Activated T-cell treated with anti-CD3 and anti-CD28 coated beads, Interleukin-2, amount 50 U/mL, for 1 hour (primary cell): Measurements from ENCODE around the gene CENPP.

Experiments
- DNase-seq: peaks from one replicate; pipeline ENCODE4 v3.0.0-alpha.2; 2020

Gene CENPP

DNA sequence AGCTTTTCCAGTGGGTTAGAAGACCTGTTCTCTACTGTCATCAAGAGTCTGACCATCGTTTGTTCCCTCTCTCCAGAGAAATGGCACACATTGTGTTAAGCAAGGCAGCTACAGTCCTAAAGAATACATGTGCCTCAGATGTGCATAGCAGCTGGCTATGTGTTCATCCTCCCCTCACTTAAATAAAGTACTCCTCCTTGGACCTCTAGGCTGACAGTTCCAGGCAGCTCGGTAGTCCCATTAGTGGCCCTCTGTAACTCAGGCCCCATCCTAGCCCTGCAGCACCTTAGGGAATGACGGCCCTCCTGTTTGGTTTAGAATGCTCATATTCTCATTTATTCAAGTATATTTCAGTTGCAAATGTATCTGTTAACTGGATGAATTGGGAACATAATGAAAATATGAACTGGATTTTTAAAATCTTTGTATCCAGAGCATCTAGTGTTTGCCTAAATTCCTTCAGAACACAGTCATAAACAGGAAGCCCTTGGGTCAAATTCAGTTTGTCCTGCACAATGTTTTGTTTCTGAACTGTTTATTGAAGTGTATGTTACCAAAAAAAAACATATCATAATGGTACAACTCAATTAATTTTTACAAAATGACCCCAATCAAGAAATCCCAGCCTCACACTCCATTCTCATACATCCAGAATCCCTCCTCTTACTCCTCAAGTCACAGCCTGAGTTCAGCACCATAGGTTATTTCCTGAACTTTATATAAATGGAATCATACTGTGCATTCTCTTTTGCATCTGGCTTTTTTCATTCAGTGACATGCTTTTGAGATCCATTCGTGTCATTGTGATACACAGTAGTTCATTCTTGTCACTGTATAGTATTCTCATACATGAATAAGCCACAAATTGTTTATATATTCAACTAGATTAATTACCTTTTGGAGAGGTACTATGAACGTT, 158.1 kb downstream of the CENPP start:
- DNase-seq, result no peak

- DNase-seq, result no peak
These were observed 158.8 kb downstream of the CENPP start for GRCh38 chr9:92484563-92484962.

- no peak for DNase-seq
These were observed 160.6 kb downstream of the CENPP start for GRCh38 chr9:92486371-92486770.

DNA sequence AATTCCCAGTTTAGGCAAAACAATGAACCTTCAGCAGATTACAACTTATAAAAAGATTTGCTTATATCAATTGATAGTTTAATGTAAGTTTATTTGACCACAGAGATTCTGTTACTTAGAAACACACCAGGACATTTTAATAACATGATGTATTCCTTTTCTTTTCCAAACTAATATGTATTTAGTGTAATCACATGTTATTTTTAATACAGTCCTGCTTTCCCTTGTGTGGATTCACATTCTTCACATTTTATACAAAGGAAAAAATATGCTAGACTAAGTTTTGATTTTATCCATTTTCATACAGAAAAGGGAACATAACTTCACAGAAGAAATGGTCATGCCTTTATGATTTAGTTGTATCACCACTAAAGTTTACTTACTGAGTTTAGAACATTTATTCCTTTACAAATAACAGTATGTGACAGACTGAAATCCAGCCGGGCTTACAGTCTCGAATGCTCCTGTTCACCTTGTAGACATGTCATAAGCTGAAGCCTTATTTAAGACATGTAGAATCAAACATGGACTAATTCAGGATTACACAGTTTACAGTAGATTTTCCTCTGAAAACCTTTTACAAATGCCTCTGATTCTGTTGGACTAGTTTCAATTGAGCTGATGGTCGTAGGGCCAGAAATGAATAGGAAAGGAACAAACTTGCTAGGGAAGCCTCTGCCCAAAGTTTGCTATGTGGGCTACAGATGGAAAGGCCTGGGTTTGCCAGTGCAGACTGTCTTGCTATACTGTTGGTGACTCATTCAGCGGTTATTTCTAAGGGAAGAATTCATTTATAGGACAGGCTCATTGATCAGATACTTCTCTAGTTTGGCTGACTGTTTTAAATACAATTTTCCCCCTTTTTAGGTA, 163.2 kb downstream of the CENPP start:
- DNase-seq, result no peak

- no peak for DNase-seq
These were observed 167.1 kb downstream of the CENPP start for GRCh38 chr9:92492781-92493401.

DNA sequence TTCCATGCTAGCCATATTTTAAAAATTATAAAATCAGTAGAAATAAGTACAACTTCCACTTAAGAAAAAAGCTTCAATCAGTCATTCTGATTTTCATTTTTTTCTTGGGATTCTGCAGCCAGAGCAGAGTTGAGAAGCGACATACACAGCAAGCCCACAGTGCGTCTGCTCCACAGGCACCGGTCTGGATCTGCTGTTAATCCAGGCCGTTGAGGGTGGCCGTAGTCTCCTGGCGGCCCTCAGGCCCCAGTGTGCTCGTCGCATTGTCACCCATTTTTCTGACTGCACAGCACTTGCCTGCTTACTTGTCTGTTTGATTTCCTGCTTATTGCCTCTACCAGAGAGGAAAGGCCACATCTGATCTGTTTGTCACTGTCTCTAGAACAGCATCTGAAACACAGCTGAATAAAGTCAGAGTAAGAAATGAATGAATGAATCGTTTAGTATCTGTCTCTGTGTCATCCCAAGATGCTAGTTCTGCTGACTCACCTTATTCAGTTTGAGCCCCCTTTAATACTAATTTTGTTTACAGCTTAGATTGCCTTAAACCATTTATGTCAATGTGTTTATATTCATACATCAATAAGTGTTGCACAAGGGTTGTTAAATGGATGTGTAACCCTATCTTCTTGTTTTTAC, 168.1 kb downstream of the CENPP start:
- DNase-seq, result no peak

GRCh38 chr9:92494856-92495255, 169.1 kb downstream of the CENPP start:
- no peak for DNase-seq

DNA sequence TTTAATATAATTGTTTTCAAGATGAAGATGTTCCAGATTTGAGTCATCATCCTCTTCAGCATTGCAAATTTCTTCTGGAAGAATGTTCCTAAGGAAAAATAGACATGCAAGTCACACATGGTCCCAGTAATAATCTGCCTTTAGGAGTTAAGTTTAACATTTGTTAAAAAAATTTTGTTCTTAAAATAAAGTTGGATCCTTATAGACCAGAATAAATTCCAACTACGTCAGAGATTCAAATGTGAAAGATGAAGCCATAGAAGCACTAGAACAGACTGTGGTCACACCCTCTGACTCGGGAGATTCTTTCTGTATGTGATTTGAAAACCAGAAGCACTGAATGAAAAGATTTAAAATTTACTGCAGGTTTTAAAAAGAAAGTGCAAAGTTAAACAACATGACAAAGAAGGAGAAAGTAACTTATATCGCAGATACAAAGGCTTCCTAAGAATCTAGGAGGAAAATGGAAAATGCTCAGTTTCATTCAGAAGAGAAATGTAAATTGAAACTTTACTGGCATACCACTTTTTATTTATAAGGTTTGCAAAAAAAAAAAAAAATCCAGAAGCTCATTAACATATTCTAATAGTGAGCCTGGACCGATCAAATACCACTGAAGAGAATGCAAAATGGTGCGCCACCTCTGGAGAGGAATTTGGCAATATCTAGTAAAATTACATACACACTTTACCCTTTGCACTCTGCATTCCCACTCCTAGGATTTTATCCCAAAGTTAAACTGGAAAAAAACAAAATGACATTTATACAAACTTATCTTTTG, 170.8 kb downstream of the CENPP start:
- DNase-seq, result no peak

GRCh38 chr9:92499701-92500100, 173.9 kb downstream of the CENPP start:
- DNase-seq, result no peak

DNA sequence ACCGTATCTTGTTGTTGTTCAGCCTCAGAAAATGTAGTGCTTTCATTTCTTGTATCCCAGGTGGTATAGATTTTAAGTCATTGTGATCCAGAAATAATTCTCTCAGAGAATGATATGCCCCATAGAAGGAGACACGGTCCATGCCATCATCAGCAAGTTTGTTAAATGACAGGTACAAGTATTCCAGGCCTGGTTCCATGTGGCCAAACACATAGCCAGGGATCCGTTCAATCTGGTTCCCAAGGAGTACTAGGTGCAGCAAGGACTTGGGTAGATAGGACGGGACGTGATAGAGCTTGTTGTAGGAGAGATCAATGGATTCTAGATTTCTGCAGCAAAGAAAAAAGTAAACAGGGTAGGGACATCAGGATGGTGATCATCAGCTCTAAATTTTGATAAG, 175.0 kb downstream of the CENPP start:
- DNase-seq, result no peak

GRCh38 chr9:92501671-92502393, 176.1 kb downstream of the CENPP start:
- no peak for DNase-seq

DNA sequence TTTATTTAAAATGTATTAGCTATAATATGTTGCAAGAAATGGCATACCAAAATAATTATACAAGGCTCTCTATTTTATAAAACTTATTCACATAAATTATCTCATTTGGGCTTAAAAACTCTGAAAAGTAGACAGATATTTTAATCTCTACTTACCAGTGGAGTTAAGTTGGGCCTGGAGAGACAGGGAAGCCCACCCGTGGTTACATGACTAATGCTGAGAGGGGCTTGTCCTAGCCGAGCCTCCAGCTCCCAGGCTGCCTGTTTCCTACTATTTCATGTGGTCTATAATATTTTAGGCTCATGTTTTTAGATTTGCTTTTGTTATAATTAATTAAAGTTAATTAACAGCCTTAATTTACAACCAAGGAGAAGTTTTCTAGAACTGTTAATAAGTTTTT, 177.4 kb downstream of the CENPP start:
- DNase-seq, result no peak

DNA sequence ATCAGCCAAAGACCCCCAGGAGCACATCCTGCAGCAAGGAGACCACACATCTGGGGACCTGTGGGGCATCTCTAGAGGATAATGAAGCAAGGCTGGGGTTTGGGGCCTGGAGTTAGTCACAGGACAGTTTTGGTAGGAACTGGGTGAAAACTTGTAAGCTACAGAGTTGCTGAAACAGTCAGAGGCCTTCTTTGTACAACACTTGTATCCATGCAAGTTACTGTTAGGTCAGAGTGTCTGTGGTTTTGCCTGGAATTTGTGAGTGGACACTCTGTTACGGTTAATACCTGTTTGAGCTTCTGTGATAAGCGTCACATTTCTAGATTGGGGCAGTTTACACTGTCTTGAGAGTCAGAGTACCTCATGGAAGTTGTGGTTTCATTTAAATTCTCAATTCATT, 179.1 kb downstream of the CENPP start:
- DNase-seq, result no peak

- DNase-seq, result no peak
These were observed 180.6 kb downstream of the CENPP start for GRCh38 chr9:92506184-92506857.

GRCh38 chr9:92507005-92507404, 181.3 kb downstream of the CENPP start:
- DNase-seq, result no peak

DNA sequence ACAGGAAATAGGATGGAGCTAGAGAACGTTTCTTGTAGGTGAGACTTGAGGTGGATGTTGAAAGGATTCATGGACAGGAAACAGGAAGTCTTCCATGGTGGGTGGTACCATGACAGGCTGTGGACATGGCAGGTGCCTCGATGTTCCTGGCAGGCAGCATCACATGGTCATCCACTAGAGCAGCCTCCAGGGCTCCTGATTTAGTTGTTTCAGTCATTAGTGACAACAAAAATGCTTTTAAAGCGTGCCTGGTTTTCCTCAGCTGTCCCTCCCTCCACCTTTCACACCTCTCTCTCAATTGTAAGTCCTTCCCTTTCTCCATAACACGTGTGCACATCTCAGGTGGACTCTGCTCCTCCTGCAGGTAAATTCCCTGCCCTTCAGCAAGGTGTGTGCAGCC, 181.7 kb downstream of the CENPP start:
- no peak for DNase-seq

- DNase-seq, result no peak
These were observed 182.5 kb downstream of the CENPP start for GRCh38 chr9:92508018-92508820.

DNA sequence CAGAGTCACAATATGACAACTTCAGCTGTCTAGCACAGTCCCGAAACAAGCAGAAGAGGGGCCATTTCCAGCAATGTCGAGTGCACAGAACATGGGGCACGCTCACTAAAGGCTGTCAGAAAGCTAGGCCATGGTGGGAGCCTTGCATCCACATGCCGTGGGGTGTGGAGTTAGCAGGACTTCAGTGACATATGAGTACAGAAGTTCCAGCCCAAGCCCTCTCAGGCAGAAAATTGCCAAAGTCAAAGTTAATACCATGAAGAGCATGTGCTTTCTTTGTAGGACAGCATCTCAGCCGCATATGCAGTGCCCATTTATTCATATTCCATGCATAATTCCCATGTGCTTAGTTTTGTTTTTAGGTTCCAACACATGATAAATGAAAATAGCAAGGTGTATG, 183.3 kb downstream of the CENPP start:
- no peak for DNase-seq

DNA sequence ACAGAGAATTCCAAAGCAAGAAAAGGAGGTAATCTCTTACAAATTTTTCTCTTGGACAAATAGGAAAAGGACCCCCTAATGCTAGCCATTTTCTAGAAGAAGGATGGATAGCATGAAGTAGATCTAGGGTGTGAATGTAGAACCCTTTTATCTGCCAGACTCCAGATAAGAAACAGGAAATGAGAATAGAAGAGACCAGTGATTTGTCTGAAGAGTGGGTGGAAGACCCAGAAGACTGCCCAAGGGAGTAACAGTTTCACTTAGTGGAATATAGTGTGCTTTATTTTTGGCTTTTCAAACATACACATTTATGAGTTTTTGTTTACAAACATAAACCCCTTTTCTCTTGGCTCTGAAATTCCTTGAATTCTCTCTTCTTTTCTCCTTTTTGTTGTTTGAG, 185.0 kb downstream of the CENPP start:
- no peak for DNase-seq

DNA sequence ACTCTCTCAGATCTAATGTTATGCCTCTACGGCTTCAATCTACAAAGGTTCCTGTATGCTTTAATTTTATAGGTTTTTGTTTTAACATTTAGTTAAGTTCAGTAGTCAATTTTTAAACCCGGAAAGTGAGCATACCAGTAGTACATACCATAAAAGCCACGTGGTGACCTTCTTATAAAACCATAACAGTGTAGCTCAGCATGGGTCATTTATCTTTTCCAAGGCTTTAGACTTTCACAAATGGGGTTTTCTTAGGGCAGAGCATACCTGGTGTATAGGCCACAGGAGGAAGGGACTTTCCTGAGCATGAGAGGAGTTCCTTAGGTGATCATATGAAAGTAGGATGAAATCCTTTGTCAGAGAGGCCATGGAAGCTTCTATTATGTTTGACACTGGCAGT, 186.9 kb downstream of the CENPP start:
- DNase-seq, result no peak
